Measurements from ENCODE around the gene HHAT.

- no peak for TF ChIP-seq CTCF (optimal IDR thresholded peaks at IDR 0.05 in 1 of 3, IDR thresholded peaks at IDR 0.05 in 1 of 3, conservative IDR thresholded peaks at IDR 0.05 in 1 of 3; ENCODE audit: extremely low read depth in 1 of 3, insufficient read depth in 2 of 3, low read length in 3 of 3)
- TF ChIP-seq EZH2 (IDR thresholded peaks at IDR 0.05; ENCODE audit: low read length): no peak
Measured at GRCh38 chr1:210654176-210654981, 325.7 kb downstream of the HHAT start.
